HG03139 (cell line): ENCODE measurements around the gene POM121L12.

Source experiments
- ATAC-seq: cut with Tn5 transposase; IDR thresholded peaks from one replicate; pipeline ENCODE4 v1.9.1; 2021; ENCODE audit not compliant: unreplicated experiment

POM121L12 gene

DNA sequence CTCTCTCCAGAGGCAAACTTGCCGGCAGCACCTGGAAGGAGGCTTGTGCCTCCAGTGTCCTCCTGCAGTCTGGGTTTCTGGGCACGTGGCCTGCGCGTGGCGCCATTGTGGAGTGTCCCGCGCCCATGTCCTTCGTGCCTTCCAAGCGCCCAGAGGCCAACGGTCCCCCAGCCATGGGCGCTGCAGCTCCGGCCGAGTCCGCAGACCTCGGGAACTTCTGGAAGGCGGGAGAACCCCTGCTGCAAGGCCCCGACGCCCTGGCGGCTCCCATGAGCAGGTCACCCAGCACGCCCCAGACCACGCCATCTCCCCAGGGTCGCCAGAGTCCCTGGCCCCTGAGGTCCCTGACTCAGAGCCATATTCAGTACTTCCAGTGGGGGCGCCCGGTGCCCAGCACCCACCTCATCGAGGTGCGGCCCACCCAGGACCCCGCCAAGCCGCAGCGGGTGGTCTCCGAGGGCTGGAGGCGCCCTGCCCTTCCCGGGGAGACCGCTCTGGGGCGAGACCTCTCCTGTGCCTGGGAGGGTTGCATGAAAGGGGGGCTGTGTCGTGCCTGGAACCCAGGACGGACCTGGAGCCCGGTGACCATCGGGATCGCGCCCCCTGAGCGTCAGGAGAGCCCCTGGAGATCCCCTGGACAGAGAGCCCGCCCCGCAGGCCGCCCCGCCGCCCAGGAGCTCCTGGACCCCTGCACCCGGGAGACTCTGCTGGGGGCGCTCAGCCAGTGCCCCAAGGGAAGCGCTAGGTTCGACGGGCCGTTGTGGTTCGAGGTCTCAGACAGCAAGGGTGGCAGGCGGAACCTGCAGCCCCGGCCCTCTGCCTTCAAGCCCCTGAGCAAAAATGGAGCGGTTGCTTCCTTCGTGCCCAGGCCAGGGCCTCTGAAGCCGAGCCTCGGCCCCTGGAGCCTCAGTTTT, at the start of gene POM121L12:
Gene POM121L12 (plus strand): TSS at position 135 of the 914 bp plus-strand sequence. CDS start 39 bp downstream, at position 174.
- ATAC-seq = no peak

DNA sequence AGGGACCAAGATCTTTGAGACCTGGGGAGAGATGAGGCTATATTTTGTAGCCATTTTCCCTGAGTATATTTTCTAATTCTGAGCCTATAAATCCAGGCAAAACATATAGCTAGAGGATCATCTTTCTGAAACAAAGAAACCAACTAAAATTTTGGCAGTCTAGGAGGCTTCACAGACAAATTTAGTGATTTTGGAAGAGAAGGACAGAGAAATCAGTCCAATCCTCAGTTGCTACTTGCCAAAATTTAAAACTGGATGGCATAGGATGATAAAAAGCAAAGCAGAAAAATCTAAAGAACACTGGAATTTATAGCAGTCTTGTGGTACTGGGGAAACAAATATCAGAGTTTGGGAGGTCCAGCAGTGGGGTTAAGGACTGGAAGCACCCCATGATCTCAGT, 43.4 kb upstream of the POM121L12 start:
- no peak for ATAC-seq

DNA sequence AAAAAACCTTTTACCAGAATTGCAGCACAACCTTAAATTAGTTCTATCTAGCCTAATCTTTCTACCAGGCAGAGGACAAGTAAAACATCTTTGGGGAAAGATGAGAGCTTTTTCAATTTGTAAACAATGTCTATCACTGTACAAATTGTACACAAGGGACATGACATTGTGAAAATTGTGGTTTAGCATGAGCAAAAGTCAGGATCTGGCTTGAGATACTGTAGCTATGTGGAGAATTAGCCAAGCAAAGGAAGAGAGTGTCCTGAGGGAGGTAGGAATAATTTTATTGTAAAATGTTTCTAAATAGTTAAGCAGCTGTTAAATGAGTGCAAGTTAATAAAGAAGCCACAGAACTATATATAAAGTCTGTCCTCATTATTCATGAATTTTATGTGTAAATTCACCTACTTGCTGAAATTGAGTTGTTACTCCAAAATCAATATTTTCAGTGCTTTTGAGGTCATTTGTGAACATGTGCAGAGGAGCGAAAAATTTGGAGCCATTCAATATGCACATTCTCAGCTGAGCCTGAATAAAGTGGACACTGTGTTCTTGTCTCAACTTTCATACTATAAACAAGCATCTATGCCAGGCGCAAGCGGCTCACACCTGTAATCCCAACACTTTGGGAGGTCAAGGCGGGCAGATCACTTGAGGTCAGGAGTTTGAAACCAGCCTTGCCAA, 42.8 kb upstream of the POM121L12 start:
- no peak for ATAC-seq

DNA sequence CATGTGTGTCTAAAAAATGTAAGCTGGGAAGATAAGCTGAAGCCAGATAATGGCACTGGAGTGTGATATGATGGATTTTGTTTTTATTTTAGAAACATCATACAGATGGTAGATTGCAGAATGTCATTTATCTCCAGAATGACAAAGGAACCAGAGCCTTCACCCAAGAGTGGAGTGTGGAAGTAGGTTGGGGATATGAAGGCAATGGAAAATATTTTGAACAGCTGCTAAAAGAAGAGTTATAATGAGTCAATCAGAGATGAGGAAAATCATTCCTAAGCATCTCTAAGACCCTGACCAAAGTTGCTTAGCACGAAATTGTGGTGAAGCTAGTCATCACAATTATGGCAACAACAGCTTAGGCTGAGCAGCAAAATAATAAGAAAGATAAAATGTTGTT, 39.8 kb upstream of the POM121L12 start:
- ATAC-seq = no peak

DNA sequence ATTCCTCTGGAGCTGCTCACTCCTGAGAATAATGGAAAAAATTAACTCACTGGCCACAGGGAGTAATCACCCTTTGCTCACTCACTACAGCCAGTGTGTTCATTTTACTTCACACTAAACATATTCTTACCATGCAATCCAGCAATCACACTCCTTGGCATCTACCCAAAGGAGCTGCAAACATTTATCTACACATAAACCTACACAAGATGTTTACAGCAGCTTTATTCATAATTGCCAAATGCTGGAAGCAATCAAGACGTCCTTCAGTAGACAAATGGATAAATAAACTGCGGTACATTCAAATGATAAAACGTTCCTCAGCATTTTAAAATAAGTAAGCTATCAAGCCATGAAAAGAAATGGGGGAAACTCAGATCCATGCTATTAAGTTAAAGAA, 34.2 kb upstream of the POM121L12 start:
- ATAC-seq = no peak

DNA sequence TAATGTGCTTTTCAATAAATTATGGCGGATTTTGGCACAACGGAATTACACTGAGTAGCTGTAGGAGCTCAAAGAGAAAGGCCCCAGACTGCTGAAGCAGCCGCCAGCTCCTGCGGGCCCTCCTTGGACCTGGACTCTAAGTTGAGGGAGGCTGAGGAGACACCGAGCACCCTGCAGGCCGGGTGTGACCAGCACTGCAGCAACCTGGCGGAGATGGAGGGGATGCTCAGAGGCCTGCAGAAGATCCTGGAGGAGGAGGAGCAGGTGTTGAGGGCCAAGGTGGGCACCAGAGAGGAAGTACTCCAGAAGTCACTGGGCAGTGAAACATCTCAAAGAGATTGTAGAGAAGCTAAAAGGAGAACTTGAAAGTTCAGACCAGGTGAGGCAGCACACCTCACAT, 33.0 kb upstream of the POM121L12 start:
- no peak for ATAC-seq

DNA sequence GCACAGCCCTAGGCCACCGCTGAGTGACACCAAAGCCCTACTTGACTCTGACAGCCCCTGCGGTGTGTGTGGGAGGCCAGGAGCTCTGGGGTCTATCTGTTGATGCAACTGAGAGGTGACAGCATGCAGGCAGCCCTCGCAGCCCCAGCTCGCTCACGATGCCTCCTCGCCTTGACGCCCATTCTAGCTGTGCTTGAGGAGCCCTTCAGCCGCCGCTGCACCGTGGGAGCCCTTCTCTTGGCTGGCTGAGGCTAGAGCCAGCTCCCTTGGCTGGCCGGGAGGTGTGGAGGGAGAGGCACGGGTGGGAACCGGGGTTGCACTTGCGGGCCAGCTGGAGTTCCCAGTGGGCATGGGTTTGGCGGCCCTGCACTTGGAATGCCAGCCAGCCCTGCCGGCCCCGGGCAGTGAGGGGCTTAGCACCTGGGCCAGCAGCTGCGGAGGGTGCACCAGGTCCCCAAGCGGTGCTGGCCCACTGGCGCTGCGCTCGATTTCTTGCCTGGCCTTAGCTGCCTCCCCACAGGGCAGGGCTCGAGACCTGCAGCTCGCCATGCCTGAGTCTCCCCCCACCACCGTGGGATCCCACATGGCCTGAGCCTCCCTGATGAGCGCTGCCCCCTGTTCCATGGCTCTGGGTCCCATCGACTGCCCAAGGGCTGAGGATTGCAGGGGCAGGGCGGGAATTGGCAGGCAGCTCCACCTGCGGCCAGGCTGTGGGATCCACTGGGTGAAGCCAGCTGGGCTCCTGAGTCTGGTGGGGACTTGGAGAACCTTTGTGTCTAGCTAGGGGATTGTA, 31.6 kb upstream of the POM121L12 start:
- ATAC-seq = no peak

DNA sequence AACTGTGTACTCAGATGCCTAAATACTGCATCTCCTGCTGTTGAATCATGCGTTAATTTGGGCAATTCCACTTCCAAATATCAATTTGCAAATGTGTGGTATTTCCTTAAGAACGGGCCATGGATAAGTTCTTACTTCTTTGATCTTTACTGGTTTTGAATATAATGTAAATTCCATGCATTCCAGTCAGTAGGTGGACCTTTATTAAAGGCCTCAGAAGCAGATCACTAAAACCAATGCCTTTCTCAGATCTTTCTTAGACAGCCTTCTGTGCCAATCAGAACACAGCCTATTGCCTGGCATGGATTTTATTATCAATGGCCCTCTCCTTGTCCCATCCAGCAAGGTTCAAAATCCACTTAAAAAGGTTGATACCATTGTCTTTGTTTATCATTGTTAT, 21.5 kb upstream of the POM121L12 start:
- ATAC-seq = no peak

DNA sequence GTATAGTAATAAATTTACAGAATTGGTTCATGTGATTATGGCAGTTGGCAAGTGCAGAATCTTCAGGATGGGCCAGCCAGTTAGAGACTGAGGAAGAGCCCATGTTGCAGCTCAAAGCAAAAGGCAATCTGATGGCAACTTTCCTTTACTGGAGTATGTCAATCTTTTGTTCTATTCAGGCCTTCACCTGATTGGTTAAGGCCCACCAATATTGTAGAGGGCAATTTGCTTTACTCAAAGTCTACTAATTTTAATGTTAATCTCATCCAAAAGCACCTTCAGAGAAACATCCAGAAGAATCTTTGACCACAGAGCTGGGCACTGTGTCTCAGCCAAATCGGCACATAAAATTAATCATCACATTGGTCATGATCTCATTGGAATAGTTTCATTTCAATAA, 20.0 kb upstream of the POM121L12 start:
- no peak for ATAC-seq

DNA sequence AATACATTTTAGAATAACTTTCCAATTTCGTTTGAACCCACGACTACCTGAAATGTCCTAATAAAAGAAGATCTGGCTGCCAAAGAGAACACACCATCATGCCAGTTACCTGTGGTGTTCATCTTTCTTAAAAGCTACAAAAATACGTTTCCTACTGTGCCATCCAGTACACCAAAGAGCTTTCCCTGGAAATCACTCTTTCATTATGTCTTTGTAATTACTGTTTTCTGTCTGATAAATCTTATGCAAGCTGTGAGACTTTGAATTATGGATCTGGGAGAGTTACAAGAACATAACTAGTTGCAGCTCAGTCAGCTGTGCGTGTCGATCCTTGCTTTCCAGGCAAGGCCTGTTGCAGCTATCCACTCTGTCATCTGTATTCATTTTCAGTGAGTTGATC, 12.5 kb upstream of the POM121L12 start:
- ATAC-seq = no peak

DNA sequence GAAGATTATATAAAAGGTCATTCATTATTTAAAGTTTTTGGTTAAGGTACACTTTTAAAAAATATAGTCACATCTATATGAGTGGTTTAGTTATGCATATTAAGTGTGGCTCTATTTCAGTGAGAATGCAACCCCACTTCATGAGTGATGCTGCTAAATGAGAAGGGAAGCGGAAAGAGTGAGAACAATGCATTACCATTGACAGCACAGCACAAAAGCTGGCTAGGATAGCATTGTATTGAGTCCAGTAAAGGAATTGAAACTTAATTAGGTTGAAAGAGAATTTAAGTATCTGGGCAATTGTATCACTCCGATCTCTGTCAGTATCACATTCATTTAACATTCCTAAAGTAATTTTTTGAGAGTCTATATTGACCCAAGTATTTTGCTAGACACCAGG, 13.2 kb downstream of the POM121L12 start:
- no peak for ATAC-seq

DNA sequence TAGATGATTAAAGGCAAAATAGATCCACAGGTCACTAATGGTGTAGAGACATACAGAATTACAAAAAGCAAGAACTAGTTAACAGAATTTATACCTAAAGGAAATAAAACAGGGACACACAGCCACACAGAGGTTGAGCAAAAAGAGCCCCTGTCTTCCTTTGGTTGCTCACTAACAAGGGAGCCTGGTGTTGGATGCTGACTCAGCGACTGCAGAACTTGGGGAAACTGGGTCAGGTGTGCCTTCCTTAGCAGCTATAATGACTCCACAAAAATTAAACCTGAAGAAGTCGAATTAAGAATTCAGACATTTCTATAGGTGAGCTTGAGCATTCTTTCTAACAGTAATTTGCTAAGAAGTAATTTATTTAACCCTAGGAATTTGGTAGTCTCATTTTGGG, 15.0 kb downstream of the POM121L12 start:
- no peak for ATAC-seq

DNA sequence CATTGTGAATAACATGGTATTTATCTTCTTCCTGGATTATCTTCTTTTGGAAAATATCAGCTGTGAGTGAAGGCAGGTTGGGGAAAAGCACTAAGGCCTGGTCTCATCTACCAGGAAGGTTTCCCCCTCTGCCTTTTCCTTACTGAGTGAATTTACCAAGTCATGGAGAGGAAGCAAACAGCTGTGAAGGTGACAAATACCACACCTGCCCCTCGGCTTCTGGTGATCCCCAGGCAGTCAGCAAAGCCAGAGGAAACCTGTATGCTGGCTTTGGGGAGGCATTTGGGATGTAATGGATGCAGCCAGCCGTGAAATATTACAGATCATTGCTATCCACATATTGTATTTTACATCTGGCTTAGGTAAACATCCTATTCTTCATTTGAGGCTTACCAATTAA, 24.2 kb downstream of the POM121L12 start:
- ATAC-seq = no peak

DNA sequence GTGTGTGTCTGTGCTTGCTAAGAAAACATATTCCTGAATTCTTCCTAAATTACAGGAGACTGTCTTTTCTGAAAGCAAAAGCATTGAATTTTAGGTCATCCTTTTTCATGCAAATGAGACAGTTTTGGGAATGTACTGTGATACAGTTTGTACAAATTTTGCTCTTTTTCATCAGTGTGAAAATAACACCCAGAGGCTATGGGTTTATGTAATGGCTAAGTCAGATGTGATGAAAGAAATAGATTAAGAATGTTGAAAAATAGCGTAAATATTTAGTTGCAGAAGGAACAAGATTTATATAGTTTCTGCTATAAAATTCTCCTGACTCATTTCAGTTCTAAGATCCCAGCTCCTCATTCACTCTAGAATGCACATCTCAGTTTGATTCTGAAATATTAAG, 24.6 kb downstream of the POM121L12 start:
- no peak for ATAC-seq

DNA sequence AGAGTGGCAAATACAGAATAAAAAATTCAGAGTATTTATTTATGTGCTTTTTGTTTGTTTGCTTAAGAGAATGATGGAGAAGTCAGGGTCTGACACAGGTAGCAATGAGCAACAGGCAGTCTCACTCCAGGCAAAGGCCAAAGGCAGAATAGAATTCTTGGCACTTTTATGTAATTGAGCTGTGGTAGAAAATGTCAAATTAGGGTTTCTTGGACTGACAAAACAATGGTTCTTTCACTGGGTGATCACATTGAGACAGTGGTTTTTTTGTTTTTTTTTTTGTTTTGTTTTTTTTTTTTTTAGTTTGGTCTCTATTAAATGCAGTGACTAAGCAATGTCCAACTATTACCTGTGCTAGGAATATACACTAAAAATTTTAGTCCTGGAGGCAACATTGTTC, 27.4 kb downstream of the POM121L12 start:
- ATAC-seq = no peak

DNA sequence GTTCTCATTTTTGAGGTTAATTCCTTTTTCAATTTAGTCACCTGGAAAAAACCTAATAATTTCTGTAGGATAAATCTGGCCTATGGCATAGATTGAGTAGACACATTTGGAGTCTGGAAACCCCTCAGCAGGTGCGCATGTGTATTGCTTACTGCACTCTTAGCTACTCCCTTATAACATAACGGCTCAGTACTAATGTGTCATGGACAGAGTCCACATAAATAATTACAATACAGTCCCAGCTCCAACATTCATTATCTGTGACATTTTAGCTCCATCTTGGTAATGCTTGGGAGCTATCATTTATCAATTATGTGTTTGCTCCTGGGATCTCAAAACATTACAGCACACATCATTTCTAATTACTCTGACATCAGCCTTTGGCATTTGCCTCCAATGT, 33.2 kb downstream of the POM121L12 start:
- ATAC-seq = no peak

DNA sequence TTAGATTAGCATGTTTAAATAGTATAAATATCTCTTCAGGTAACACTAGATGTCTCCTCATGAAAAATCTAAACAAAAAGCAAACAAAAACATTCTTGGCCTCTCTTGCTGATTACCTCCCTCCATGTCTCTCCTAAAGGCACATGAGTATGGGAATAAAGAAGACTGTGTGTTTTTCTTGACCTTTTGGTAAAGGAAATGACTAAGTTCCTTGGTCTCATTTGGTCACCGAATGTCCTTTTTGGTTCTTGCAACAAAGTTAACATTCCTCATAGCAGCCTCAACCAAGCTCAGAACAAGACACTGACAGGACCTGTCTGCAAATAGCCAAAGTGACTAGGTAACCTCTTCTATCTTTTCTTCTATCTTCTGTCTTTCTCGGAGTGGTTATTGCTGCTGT, 35.5 kb downstream of the POM121L12 start:
- ATAC-seq = no peak
